RCC 7860 (cell line): Measurements from ENCODE around the gene MAD2L2.

Experiments
- DNase-seq: peaks from one replicate; pipeline ENCODE4 v3.0.0-alpha.2; 2015; ENCODE audit warnings: low spot score
- FAIRE-seq: peaks from 2 replicates; lab custom pipeline; 2012; peaks lifted over from hg19 to GRCh38; lab: Jason Lieb, UNC

The MAD2L2 gene

DNA sequence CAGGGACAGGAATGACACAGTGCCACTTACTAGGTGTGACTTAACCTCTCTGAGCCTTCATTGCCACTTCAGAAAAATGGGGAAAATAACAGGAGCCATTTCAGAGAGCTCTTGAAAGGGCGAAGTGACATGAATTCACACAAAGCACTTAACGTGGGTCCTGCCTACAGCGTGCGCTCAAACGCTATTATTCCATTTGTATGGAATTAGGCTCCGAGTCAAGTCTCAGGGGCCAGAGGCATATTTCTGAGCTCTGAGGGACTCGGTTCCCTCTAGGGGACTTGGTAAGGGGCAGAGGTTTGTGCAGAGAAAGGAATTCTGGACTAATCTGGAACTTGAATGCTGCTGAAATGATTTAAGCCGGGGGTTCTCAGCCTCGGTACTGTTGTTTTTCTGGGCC, 24.6 kb upstream of the MAD2L2 start:
- DNase-seq (no peak), FAIRE-seq (no peak)

DNA sequence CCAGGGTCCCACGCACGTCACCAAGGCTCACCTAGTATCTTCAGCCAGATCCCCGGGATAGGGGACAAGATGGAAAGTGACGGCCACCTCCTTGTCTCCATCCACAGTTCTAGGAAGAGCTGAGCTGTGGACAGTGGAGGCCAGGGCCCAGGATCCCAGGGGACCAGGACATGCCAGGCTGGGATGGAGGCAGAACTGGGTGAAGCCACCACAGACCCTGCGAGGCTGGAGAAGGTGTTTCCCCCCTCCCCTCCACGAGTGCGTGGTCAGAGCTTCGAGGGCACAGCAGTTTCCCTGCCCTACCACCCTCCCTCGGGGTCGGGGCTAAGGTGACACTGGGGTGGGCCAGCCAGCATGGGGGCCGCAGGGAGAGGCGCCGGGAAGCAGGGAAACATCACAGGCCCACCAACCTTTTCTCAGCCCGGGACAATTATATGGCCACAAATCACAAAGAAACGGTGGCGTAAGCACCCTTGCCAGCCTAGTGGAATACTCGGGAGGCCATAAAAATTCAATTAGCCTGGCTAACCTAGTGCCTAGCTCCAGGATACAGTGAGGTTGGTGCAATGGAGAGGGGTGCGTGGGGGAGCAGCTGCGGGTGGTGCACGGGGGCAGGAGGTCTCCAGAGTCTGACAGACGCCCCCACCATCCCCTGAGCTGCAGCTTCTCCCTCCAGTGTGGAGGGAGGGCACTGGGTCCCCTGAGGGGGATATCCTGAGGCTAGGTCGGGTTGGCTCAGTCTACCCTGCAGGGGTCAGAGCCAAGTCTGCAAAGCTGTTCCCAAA, 23.9 kb upstream of the MAD2L2 start:
- FAIRE-seq: no peak
- DNase-seq: no peak

DNA sequence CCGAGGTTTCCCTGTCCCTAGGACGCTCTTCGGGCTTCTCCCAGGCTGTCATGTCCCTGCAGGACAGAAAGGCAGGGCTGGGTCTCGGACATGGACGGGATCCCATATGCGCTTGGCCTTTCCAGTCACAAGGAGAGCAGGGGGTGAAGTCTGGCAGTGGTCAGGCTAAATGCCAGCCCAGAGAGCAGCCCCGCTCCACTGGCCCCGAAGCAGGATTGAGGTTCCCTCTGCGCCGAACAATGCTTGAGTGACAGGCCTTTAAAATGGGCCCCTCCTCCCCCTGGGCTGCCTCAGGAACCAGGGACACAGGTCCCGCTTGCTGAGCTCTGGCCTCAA, 23.2 kb upstream of the MAD2L2 start:
- DNase-seq (no peak), FAIRE-seq (no peak)

DNA sequence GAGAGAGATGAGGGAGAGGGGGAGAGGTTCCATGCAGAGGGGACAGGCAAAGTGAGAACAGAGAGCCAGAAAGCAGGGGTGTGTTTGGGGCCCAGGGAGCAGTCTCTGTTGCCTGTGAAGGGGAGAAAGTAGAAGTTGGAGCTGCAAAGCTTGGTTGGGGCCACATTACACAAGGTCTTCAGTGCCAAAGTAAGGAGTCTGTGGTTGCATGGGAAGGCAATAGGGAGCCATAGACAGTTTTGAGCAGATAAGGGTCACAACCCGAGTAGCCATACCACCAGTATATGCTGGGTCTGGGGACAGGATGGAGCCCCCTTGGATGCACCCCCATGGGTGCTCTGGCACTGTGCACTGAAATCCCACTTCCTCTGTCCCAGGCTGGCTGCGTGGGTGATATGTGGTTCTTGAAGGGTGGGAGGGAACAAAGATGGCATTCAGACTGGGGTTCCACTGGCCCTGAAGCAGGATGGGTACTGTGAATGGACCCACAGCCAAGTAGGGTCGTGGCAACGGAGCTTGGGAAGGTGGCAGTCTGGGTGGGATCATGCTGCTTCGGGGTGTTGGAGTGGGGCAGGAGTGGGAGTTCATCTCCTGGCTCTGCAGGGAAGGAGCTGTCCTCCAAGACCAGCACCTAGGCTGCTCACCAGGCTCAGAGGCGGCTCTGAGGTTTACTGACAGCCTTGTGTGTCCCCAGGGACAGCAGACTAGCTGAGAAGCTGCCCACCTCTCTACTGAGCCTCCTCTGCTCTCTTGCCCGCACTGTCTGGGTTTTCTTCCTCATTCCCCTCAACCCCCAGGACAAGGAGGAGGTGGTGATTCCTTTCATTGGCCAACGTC, 22.6 kb upstream of the MAD2L2 start:
- FAIRE-seq (no peak), DNase-seq (no peak)

DNA sequence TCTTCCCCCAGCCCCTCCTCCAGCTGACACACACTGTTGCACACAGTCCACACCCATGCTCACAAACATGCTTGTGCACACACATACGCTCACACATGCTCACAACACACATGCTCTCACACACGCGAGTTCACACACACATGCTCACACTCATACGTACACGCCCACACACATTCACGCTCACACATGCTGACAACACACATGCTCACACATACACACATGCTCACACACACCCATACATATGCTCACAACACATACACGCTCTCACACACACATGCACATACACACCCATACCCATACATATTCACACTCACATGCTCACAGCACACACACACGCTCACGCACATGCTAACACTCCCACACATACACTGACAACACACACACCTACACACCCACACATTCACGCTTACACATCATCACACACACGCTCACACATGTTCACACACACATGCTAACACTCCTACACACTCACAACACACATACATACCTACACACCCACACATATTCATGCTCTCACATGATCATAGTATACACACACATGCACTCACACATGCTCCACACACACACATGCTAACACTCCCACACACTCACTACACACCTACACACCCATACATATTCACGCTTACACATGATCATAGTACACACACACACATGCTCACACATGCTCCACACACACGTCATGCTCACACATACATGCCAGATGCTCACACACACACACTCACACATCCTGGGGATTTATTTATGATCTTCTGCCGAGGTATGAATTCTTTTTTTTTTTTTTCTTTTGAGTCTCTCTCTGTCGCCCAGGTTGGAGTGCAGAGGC, 21.2 kb upstream of the MAD2L2 start:
- FAIRE-seq: no peak
- no peak for DNase-seq

DNA sequence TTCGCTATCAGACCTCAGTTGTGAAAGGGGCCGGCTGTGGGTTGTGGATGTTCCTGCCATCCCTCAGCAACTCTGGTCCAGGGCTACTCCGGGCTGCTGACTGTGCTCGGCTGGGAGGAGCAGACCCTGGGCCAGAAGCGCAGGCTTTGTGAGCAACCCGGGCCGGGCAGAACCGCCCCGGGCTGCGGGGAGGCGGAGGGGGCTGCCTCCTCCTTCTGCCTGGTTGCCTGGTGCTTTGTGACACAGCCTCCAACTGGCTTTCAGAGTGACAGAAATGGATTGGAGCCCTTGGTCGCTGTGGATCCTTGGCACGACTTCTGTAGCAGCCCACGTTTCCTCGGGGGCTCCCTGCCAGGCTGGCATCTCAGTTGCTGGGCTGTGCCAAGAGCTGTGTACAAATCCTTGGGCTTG, 20.6 kb upstream of the MAD2L2 start:
- DNase-seq (no peak), FAIRE-seq (no peak)

DNA sequence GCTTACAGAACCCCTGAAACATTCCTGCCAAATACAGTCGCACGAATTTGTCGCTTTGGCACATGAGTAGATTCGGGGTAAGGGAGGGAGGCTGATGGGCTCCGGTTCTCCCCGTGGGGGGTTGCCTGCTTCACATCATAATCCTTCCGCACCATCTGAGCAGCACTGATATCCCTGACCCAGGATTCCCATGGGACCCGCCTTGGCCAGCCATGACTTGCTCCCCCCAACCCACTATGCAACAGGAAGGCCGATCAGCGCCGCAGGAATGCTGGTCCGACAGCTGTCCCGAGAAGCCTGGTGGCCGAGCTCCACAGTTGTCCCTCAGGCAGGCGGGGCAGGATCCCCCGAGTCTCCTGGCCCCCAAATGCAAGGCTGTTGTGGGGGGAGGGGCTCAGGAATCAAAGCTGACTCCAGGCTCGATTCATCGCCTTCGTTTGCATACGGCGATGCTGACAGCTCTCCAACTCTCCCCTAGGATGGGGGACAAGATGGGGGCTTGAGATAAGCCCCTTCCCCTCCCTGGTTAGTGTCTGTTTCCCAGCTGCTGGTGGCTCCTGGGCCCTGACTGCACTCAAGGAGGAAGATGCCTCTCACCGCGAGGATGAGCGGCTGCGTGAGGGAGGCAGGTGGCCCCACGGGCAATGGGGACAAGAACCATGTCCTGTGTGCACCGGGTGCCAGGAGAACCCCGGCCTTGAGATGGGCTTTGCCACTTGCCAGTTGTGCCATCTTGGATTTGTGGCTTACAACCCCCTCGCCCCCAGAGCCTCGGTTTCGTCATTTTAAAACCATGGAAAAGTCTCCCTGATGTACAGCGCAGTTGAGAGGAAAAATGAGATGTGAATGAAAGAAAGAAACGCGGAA, 19.9 kb upstream of the MAD2L2 start:
- DNase-seq (no peak), FAIRE-seq (no peak)

DNA sequence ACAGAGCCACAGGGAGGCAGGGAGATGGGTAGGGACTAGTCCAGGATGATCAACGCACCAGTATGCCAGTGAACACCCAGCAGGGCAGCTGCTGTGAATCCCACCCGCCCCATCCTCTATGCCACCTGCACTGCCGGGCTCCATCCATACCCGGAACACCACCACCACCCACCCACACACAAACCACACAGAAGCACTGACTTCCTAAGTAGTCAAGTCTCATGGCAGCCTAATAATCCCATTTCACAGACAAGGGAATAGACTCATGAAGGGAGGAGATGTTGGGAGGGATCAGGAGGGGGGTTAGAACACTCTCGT, 16.9 kb upstream of the MAD2L2 start:
- DNase-seq: no peak

DNA sequence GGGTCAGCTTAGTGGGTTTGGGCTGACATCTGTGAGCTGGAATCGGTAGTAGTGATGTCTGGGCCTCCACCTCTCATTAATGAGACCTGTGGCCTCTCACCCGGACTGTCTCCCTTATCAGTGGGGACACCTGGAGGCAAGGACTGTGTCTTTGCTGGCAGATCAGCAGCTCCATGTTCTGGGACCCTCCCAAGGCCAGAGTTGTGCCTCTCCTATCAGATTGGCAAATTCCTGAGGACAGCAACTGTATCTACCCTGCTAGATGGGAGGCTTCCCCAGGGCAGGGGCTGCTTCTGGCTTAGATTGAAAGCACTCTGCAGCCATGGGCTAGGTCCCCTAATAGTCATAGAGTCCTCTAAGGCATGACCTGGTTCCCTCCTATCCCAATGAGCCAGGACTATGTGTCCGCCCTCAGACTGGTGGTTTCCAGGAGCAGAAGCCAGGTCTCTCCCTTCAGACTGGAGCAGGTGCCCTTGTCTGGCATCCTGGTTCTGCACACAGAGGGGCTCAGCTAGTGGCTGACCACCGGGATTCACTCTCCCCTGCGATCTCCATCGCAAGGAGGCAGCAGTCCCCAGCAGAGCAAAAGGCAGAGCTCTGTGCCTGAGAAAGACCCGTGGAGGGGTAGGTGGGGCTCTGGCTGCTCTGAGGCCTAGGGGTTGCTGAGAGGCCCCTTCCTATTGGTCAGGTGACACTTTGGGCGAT, 16.4 kb upstream of the MAD2L2 start:
- no peak for FAIRE-seq
- DNase-seq: no peak

More for the DNA sequence above, 16.9 kb upstream of the MAD2L2 start:
- FAIRE-seq: no peak

DNA sequence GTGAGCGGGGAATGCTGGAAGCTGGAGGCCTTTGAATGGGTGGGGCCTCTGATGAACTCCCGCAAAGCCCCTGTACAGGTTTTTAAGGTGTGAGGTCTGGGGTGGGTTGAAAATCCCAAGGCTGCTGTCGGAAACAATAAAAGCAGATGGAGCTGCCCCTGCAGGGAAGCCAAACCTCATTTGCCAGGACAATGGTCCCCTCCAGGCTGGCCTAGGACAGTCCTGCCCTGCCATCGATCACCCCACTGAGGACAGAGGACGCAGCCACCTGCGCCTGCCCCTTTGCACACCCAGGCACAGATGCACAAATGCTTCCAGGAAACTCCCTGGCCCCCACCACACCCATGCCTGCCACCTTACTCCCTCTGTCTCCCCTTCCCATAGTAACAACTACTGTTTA, 14.9 kb upstream of the MAD2L2 start:
- FAIRE-seq (no peak), DNase-seq (no peak)

DNA sequence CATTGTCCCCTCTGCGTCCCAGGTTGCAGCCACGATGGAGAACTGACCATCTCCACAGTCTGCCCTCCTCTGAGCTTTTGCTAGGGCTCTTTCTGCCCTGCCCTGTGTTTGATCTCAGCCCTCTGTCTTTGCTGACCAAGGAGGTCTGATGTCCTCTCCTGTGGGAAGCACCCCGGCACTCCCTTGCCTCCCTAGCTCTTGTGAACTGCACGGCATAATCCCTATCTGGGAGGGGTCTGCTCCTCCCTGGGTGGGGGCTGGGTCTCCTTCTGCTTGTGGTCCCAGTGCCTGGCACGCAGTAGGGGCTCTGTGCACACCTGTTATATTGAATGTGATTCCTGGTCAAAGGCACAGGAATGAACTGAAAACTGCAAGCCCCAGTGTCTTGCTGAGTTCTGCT, 13.0 kb upstream of the MAD2L2 start:
- DNase-seq: no peak

DNA sequence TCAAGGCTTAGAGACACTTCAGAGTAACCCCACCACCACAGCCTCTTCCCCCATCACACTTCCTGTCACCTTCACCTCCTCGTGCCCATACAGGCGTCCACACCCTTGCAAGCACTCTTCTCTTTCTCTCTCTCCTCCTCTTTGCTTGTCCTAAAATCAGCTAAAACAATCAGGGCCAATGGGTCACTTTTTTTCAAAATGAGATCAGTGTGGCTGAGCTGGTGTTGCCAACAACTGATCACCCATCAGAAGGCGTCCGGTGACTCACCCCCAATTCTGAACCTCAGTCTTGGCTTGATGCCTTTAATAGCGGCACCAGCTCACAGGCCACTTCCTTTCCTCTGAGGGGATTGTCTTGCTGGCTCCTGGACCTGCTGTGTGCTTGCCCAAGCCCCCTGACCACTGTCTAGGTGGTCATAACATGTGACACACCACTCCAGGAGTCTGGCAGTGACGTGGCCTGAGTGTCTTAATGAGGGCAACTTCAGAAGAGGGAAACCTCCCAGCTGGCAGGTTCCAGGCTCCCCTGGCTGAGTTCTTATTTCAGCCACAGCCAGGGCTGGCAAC, 12.2 kb upstream of the MAD2L2 start:
- peak; percentile 89 for DNase-seq
- FAIRE-seq: peak; percentile 84

More for the DNA sequence above, 13.0 kb upstream of the MAD2L2 start:
- no peak for FAIRE-seq

DNA sequence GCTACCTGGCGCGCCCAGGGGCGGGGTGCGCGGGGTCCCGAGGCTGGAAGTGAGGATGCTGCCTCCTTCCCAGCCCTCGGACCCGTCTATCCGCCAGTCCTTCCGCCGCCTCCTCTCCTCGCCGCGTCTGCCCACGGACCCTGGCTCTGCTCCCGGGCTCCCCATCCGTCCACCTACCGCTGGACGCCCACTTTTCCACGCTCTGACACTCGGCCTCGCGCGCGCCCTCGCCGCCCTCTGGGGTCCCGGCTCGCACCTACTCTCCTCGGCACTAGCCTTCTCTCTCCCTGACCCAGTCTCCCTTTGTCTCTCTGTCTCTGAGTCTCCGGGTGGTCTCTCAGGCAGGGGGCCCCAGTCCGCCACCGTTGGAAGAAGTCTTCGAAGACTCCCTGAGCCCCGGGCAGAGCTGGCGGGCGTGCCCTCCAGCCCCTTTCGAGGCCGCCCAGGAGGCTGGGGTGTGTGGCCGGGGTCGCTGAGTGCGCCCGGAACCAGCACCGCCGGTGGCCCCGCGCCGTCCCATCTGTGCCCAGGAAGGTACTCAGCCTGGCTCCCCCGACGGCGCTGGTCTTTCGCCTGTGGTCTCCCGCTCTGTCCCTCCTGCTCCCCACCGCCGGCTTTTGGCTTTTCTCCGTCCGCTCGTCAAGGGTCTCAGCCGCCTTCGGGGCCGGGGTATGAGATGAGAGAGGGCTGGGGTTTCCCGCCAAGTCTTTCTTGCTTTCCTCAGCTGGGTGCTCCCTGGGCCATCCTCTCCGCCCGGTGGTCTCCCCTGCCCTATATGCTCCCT, 11.2 kb upstream of the MAD2L2 start:
- DNase-seq (no peak), FAIRE-seq (no peak)

DNA sequence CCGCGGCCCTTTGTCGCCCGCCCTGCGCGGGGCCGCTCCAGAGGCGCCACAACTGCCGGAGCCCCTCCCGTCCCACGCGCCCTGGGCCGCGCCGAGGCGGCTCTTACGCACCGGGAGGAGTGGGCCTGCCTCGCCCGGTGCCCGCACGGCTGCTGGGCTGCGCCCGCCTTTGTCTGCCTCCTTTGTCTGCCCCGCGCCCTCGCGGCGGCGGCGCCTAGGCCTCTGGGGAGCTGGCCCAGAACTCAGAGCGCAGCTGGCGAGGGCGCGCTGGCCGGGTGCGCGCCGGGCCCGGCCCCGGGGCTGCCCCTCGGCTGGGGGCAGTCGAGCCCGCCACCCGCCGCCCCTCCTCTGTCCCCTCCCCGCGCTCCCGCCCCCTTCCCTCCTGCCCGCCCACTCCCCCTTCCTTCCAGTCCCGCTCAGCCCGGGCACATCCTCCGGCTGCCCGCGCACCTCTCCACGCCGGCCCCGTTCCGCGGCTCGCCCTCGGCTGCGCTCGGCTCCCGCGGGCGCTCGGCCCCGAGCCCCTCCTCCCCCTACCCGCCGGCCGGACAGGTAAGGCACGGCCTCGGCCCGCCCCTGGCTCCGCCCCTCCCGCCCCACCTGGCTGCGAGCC, 10.5 kb upstream of the MAD2L2 start, which contains the start of gene DRAXIN:
Gene DRAXIN, plus strand, starts transcription at position 409 of the 613 bp plus-strand sequence. CDS start 14,549 bp downstream, outside the sequence.
- DNase-seq (no peak), FAIRE-seq (no peak)

DNA sequence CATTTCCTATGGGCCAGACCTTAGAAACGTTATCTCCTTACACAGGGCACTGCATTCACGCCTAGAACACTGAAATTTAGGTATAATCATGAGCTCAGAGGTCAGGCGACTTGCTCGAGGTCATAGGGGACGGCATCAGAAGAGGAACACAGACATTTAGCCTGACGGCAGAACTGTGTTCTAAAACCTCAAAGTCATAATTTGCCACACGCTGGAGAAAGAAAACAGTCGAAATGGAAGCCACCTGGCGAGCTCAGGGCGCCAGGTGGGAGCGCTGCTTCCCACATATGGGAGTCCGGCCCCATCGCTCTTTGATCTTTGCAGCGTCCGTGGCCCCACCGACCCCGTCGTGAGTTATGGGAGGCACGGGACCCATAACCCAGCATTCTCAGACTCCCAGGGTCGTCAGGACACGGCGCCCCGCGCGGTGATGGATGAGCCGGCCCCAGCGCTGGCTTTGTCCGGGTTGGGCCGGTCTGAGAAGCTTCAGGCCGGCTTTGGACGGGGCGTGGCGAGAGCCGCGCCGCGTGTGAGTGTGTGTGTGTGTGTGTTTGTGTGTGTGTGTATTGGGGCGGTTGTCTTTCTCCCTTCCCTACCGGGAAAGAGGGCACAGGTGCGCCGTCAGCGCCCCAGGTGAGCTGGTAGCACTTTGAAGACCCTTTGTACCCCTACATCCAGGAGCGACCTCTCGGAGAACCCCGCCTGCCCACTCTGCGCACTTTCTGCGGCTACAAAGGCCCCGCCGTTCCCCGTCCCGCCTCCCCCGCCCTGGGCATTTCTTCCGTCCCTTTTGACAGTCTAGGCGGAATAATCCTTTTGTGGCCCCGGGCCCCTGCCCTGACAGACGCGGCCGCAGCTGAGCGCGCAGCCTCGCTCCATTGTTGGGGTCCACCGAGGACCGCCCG, 9.7 kb upstream of the MAD2L2 start:
- DNase-seq: no peak
- no peak for FAIRE-seq

DNA sequence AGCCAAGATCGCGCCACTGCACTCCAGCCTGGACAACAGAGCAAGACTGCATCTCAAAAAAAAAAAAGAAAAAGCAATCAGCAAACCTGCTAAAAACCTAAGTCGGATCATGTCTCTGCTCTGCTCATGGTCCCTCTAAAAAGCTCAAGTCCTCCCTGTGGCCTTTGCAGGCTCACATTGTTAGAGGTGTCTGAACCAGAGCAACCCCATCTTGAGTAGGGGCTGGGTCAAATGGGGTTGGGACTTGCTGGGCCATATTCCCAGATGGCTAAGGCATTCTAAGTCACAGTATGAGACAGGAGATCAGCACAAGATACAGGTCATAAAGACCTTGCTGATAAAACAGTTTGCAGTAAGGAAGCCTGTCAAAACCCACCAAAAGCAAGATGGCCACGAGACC, 7.6 kb upstream of the MAD2L2 start:
- FAIRE-seq (no peak), DNase-seq (no peak)

DNA sequence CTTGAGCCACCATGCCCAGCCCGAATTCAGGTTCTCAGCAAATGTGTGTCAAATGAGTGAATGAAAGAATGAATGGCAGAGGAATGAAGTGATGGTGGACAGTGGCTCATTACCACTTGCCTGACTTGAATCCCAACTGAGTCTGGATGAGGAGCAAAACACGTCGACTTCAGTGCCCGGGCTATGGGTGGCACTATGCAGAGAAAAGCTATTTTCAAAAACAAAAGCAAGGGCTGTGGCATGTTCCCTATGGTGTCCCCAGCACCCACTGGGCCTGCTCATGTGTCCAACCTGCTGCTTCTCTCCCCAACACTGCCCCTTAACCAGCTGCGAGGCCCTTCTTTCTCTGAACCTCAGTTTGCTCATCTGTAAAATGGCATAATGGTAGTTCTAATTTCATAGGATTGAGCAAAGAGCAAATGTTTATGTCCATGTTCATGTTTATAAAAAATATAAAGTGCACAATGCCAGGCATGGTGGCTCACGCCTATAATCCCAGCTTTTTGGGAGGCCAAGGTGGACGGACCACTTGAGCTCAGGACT, 4.3 kb upstream of the MAD2L2 start:
- DNase-seq: no peak
- no peak for FAIRE-seq
